VCaP (cell line): ENCODE data around the gene ATRNL1.

Source experiments
- H3K27ac ChIP-seq: fragments of 450-650 bp; 2 replicates; pipeline ENCODE4 v1.5.1; 2017
- TF ChIP-seq, protein P1 (sequence below): fragments of 450-650 bp; conservative IDR thresholded peaks from 2 replicates; pipeline ENCODE4 v1.5.1; 2017; ENCODE audit warnings: mild to moderate bottlenecking, moderate library complexity

Gene ATRNL1

GRCh38 chr10:115050375-115051010 lies 42.7 kb upstream of the ATRNL1 start:
- H3K27ac ChIP-seq, result no peak overlapping the region
- TF ChIP-seq, protein P1, sequence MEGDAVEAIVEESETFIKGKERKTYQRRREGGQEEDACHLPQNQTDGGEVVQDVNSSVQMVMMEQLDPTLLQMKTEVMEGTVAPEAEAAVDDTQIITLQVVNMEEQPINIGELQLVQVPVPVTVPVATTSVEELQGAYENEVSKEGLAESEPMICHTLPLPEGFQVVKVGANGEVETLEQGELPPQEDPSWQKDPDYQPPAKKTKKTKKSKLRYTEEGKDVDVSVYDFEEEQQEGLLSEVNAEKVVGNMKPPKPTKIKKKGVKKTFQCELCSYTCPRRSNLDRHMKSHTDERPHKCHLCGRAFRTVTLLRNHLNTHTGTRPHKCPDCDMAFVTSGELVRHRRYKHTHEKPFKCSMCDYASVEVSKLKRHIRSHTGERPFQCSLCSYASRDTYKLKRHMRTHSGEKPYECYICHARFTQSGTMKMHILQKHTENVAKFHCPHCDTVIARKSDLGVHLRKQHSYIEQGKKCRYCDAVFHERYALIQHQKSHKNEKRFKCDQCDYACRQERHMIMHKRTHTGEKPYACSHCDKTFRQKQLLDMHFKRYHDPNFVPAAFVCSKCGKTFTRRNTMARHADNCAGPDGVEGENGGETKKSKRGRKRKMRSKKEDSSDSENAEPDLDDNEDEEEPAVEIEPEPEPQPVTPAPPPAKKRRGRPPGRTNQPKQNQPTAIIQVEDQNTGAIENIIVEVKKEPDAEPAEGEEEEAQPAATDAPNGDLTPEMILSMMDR, result no peak

- TF ChIP-seq, protein P1, result no peak
- no peak overlapping the region for H3K27ac ChIP-seq
Observed at GRCh38 chr10:115051216-115051615, 41.9 kb upstream of the ATRNL1 start.

DNA sequence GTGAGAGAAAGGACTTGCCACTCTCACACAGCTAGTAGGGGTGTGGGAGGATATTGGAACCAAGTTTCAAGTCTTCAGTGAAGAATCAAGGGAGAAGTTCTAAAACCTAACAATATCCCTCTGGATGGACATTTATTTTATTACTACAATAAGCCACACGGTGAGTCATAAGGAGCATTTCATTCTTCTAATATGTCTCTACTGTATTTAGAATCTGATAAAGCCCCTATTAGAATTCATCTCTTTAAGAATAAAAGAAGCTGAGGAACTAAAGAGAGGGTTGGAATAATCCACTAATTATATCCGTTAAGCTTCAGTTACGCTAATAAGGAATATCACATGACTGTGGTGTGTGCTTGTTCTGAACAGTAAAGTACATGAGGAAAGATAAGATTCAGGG lies 40.9 kb upstream of the ATRNL1 start:
- no peak overlapping the region for H3K27ac ChIP-seq
- TF ChIP-seq, protein P1, result no peak

GRCh38 chr10:115052728-115053127 lies 40.4 kb upstream of the ATRNL1 start:
- TF ChIP-seq, protein P1, result no peak

GRCh38 chr10:115056186-115056585 lies 37.0 kb upstream of the ATRNL1 start:
- TF ChIP-seq, protein P1, result no peak
- H3K27ac ChIP-seq, result no peak overlapping the region

More at GRCh38 chr10:115052728-115053127, 40.4 kb upstream of the ATRNL1 start:
- no peak overlapping the region for H3K27ac ChIP-seq

DNA sequence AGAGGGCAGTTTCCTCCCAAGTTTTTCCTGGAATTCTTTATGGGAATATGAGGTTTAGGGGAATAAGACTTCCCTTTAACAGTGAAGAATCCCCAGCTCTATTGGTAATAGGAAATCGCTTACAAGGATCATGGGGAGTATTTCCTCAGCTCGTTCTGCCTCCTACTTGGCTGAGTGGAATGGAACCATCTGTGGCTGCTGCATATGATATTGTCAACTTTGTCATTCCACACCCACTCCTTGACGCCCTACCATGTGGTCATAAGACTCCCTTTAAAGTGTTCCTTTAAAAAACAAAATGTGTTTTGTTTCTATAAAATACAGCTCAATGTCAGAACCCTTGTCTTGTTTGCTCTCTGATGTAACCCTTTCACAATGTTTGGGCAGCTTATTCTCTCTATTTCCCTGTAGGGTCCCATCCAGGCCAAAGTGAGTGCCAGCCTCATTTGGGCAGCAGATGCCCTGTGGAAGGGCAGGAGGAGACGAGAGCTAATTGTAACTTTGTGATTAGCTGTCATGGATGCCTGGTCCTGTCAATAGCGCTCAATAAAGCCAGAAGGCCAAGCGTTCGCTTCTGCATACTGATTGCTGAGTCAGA lies 33.8 kb upstream of the ATRNL1 start:
- TF ChIP-seq, protein P1, result no peak
- no peak overlapping the region for H3K27ac ChIP-seq

DNA sequence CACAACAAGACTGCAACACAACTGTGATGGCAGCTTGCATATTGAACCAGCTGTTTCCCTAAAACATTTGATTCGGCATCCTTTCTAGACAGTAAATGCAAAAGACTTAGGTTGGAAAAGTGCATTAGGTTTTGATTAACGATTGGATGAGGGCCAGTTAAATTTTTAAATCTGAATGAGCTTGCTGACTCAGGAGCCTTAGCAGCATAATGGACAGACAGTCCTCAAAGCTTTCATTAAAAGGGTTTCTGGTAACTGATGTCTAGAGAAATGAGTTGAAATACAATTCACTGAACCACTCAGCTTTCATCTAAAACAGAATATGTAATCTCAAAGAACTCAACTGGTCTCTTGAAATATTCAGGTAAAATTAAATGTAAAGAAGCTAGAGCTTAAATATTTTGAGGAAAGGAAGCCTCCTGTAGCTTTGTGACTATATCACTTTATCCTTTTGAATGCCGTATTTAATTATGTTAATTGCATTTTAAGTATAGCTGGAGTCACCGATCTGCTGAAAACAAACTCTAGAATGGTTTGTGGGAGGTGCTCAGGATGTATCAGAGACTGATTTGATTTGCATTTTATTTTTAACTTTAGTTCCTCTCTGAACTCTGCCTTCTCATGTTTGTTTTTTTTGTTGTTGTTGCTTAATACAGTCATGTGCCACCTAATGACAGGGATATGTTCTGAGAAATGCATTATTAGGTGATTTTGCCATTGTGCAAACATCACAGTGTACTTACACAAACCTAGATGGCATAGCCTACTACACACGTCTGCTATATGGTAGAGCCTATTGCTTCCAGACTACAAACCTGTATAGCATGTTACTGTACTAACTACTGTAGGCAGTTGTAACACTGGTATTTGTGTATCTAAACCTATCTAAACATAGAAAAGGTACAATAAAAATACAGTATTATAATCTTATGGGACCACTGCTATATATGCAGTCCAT lies 29.2 kb upstream of the ATRNL1 start:
- H3K27ac ChIP-seq, result no peak overlapping the region
- TF ChIP-seq, protein P1, result no peak
